Measurements from ENCODE around the gene UTF1.

The UTF1 gene

GRCh38 chr10:133266056-133266795 lies 36.2 kb downstream of the UTF1 start:
- DNase-seq, result no peak

GRCh38 chr10:133267293-133267692 lies 37.3 kb downstream of the UTF1 start:
- DNase-seq, result no peak

- DNase-seq, result no peak
Observed at GRCh38 chr10:133267829-133268228, 37.8 kb downstream of the UTF1 start.

DNA sequence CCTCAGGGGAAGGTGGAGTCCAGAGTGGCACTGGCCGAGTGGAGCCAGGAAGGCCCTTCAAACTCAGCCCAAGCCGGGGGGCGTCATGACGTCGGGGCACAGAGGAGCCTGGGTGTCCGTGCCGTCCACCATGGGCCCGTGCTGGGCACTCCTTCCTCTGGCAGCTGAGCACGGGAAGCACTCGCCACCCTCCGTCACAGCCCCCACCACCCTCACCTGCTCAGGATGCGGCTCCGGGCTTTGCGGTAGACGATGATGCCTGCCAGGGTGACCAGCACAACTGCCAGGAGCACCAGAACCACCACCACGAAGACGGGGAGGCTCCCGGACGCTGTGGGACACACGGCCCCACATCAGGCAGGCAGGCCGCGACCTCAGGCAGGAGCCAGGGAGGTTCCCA lies 38.5 kb downstream of the UTF1 start:
- no peak for DNase-seq

GRCh38 chr10:133269367-133269766 lies 39.4 kb downstream of the UTF1 start:
- no peak for DNase-seq

- DNase-seq, result no peak
Observed at GRCh38 chr10:133270204-133270603, 40.2 kb downstream of the UTF1 start.

- DNase-seq, result no peak
Observed at GRCh38 chr10:133270773-133271297, 40.8 kb downstream of the UTF1 start.

GRCh38 chr10:133271521-133272300 lies 41.7 kb downstream of the UTF1 start:
- DNase-seq, result no peak

DNA sequence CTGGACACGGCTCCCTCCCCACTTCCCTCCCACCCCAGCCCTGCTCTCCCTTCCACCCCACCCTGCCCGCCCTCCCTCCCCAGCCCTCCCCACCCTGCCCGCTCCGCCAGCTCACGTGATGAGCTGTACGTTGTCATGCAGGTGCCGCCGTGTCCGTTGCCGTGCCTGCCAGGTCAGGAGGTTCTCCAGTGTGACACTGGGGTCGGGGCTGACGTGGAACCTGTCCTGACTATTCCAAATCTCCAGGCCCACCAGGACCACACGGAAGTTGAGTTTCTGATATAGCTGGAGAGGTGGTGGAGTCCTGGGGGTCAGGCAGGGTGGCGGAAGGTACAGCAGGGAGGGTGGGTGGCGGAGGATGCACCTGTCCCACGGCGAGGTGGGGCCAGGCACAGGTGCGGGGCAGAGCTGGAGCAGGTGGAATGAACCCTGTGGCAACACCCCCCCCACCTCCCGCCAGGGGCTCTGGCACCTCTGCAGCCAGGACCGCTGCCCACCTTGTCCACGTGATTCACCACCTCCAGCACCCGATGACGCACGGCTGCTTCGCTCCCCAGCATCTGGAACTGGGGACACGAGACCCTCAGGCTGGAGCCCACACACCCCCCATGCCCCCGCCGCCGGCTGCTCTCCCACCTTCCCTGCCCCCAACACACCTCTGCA lies 42.4 kb downstream of the UTF1 start:
- DNase-seq, result no peak

GRCh38 chr10:133272964-133273420 lies 43.0 kb downstream of the UTF1 start:
- no peak for DNase-seq

GRCh38 chr10:133273534-133274143 lies 43.6 kb downstream of the UTF1 start:
- DNase-seq, result no peak

- no peak for DNase-seq
Observed at GRCh38 chr10:133274751-133275683, 45.0 kb downstream of the UTF1 start.

DNA sequence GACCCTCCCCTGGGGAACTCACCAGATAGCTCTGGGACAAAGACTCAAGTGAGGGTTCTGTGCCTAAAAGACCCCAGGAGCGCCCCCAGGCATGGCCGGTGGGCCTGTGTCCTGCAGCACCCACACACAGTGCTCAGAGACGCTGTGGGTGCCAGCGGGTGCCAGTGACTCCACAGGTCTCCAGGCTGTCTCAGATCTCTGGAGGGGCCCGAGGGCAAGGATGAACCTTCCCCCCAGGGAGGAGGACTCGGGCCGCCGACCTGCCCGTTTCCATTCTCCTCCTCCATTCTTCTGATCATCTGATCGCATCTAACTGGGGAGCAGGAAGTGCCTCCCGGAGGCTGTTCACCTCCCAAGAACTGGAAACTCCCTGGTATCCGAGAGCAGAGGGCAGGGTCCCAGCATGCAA lies 45.7 kb downstream of the UTF1 start:
- no peak for DNase-seq

GRCh38 chr10:133276100-133276434 lies 46.0 kb downstream of the UTF1 start:
- no peak for DNase-seq

GRCh38 chr10:133276435-133277201 lies 46.6 kb downstream of the UTF1 start, which contains the start of gene ADAM8:
ADAM8 (minus strand) TSS chr10:133276868; CDS start chr10:133276817, 51 bp downstream.
- no peak for DNase-seq

GRCh38 chr10:133277277-133277992 lies 47.4 kb downstream of the UTF1 start:
- DNase-seq, result no peak

GRCh38 chr10:133277993-133278576 lies 48.1 kb downstream of the UTF1 start:
- no peak for DNase-seq

DNA sequence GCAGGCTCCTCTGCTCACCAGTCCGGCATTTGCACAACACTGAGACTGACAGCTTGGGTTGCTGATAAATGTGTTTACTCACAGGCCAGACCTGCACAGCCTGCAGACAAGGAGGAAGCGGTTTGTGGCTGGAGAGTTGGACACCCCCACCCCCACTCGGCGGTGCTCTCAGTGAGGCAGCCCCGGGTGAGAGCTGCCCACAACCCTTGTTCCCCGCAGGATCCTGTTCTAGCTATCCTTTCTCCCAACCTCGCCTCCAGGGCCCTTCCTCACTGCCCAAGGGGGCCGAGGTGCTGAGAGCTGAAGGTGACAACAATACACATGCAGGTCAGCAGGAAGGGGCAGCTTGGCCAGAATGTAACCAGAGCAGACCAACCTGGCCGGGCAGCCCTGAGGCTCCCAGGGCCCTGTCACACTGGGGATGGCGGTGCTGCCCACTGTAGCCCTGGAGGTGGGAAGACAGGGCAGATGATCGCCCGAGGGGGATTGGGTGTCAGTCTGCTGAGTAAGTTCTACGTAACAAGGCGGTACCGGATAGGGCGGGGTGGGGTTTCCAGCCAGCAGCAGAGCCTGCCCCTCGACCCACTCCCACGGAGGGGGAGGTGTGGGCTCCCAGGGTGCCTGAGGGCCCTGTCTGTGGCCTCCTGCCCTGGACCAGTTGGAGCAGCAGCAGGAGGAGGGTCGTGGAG lies 48.7 kb downstream of the UTF1 start:
- DNase-seq, result no peak
